Right renal cortex interstitium (tissue), 3 donors: ENCODE data around the gene ARHGAP45. TPM values are rescaled to one million over a fixed set of nuclear protein-coding genes. Genes with fewer than 3 reads are reported as not detected.
"Not testable (repeated sequence)": the region's sequence is repeated elsewhere in the genome, so short reads cannot be mapped to it uniquely, and the experiment has no call there.

Experiments used
- DNase-seq, 3 donors: peaks; one replicate each; pipeline ENCODE4 v3.0.0-alpha.2; 2013; ENCODE audit warnings: low read depth in 3 of 3, low spot score in 2 of 3
- polyA plus RNA-seq, 3 donors: library from polyadenylated mRNA; unstranded; fragments of 120-200 nt; gene quantifications; one replicate each; pipeline ENCODE4 v1.2.1, GENCODE V29; 2013; ENCODE audit not compliant: insufficient read length in 3 of 3

The ARHGAP45 gene
- polyA plus RNA-seq, 3 donors: 7.2 to 10.6 (median 9.1) TPM

DNA sequence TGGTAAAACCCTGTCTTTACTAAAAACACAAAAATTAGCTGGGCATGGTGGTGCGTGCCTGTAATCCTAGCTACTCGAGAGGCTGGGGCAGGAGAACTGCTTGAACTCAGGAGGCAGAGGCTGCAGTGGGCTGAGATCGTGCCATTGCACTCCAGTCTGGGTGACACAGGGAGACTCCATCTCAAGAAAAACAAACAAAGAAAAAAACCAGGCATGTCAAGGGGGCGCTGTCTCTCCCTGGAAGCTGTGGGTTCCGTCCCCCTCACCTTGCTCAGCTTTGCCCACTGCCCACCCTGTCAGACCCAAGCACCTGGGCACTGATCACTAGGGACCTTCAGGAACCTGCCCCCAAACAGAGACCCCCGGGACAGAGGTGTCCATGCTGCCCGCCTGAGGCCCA is 62.1 kb downstream of the ARHGAP45 start:
- DNase-seq: not testable (repeated sequence)

DNA sequence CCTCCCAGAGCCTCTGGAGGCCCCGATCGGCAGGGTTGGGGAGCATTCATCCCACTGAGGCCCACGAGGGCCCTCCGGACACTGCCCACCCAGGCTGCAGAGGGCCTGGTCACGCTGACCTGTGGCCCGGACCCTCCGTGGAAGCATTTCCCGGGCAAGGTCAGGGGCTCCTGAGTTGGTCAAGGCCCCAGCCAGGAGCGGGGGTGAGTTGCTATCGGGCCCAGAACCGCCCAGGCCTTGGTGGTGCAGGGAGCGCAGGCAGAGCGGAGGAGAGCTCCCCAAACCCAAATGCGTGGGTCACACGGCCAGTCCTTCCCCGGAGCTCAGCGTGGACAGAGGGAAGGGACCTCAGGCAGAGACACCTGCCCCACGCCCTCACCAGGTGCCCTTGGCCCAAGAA is 62.6 kb downstream of the ARHGAP45 start:
- DNase-seq: no peak

DNA sequence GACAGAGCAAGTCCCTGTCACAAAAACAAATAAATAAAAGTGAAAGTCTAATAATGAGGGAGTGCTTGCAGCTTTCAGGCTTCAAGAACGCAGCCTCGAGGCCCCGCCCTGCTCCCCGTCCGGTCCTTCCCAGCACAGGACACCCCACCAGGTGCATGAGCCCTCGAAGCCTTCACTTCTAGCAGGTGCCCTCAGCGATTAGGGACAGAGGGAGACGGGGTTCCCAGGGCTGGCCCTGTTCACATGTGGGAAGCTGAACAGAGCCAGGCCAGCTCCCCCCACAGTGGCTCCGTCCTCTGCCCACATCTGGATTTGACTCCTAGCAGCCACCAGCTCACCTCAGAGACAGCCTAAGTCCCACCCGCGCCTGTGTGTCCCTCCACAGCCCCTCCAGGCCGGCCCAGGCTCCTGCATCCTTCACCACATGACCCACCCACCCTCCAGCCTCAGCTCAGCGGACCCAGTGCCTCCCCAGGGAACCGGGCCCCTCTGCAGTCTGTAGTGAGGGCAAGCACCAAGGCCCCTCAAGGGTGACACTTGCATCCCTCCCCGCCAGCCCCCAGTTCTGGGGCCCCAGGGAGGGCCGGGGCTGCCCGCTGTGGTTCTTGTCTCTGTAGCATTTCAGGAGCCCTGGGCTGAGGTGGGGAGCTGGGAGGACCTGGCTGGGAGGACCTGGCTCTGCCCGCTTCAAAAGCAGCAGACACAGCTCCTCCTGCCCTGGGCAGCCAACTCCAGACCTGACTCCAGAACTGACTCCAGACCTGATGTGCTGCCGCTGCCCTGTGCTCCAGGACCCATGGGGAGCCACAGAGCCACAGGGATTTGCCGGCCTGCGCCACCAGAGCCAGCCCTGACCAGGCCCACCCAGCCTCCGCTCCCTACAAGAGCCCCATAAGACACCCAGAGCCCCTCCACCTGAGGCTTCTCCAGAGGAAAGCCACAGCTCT is 64.1 kb downstream of the ARHGAP45 start:
- DNase-seq: no peak

- peak in 1 of 3 donors; percentile 48 for DNase-seq
These were observed 65.0 kb downstream of the ARHGAP45 start for GRCh38 chr19:1131718-1132551.

- no peak for DNase-seq
These were observed 65.8 kb downstream of the ARHGAP45 start for GRCh38 chr19:1132552-1133383.

DNA sequence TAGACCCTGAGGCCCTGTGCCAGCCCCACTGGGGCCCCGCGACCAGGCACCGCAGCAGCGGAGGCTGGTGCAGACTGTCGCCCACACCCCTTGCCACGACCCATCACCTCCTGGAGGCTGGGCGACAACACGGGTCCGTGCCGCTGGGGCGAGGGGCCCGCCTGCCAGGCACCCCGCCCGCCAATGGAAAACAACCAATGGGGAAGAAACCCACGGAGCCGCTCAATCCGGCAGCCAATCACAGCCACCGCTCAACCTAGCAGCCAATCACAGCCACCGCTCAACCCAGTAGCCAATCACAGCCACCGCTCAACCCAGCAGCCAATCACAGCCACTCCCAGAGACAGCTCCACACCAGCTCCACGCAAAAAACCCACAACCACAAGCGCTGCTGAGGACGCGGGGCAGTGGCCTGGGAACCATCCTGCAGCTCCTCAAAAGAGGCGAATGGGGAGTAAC is 66.5 kb downstream of the ARHGAP45 start:
- no peak for DNase-seq

DNA sequence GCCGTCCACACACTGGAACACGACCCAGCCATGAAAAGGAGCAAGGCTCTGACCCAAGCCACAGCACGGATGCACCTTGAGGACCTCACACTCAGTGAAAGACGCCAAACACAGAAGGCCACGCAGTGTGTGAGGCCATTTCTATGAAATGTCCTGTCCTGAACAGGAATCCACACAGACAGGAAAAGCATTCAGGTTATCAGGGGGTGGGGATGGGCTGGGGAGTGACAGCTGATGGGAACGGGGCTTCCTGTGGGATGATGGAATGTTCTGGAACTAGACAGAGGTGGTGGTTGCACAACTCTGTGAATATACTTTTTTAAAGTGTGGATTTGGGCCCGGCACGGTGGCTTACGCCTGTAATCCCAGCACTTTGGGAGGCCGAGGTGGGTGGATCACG is 67.5 kb downstream of the ARHGAP45 start:
- DNase-seq: no peak

DNA sequence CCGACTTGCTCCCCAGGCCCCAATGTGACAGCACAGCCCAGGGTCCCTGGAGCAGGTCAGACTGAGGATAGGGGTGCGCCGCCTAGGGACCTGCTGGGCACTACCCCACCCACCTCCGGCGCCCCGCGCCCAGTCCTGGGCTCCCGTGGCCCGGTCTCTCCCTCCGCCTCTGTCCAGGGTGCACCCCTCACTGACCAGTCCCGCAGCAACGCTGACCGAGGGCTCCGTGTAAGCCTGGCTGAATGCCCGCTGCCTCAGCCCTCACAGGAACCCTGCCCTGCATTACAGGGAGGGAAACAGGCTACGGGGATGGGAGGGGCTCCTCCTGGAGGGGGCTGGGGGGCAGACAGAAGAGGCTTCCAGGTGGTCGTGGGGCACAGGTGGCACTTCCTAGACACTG is 68.5 kb downstream of the ARHGAP45 start:
- DNase-seq: no peak

GRCh38 chr19:1136201-1136600 is 69.2 kb downstream of the ARHGAP45 start:
- DNase-seq: no peak

Other genes with a start within 250 kb of the ARHGAP45 start
- 10 to 100 TPM in 2 of 3 donors, 1 to 10 TPM in 1; 9.5 to 12.3 (median 11.1) TPM for gene PLPPR3, start 245.2 kb upstream of the ARHGAP45 start, polyA plus RNA-seq
- 1 to 10 TPM in 1 of 3 donors, under 1 TPM in 2; 0.31 to 1.1 (median 0.83) TPM for gene AZU1, start 239.3 kb upstream of the ARHGAP45 start, polyA plus RNA-seq
- 1 to 10 TPM in 1 of 3 donors, under 1 TPM in 2; 0.32 to 1.6 (median 0.78) TPM for gene PRTN3, start 226.2 kb upstream of the ARHGAP45 start, polyA plus RNA-seq
- under 1 TPM in 2 of 3 donors, not detected in 1; 0.29 to 0.51 TPM for gene ELANE, start 214.9 kb upstream of the ARHGAP45 start, polyA plus RNA-seq
- gene CFD, start 207.5 kb upstream of the ARHGAP45 start, polyA plus RNA-seq: 1 to 10 TPM; 1.4 to 2.0 (median 2.0) TPM
- gene MED16, start 174.0 kb upstream of the ARHGAP45 start, polyA plus RNA-seq: 10 to 100 TPM; 41.8 to 54.4 (median 43.9) TPM
- not detected for gene RNU6-9, start 173.7 kb upstream of the ARHGAP45 start, polyA plus RNA-seq
- gene R3HDM4, start 153.9 kb upstream of the ARHGAP45 start, polyA plus RNA-seq: 10 to 100 TPM; 32.0 to 37.7 (median 34.1) TPM
- gene KISS1R, start 149.8 kb upstream of the ARHGAP45 start, polyA plus RNA-seq: under 1 TPM; 0.19 to 0.67 (median 0.43) TPM
- gene ARID3A, start 141.1 kb upstream of the ARHGAP45 start, polyA plus RNA-seq: 10 to 100 TPM; 16.2 to 18.9 (median 17.1) TPM
- gene WDR18, start 82.8 kb upstream of the ARHGAP45 start, polyA plus RNA-seq: 10 to 100 TPM; 31.1 to 34.6 (median 34.3) TPM
- gene GRIN3B, start 66.7 kb upstream of the ARHGAP45 start, polyA plus RNA-seq: under 1 TPM; 0.37 to 0.38 (median 0.37) TPM
- 100 to 1,000 TPM in 1 of 3 donors, 10 to 100 TPM in 2; 86.9 to 103 (median 93.5) TPM for gene TMEM259, start 46.0 kb upstream of the ARHGAP45 start, polyA plus RNA-seq
- not detected for gene RNU6-2, start 45.6 kb upstream of the ARHGAP45 start, polyA plus RNA-seq
- 100 to 1,000 TPM; 151 to 175 (median 158) TPM for gene CNN2, start 40.6 kb upstream of the ARHGAP45 start, polyA plus RNA-seq
- gene ABCA7, start 27.1 kb upstream of the ARHGAP45 start, polyA plus RNA-seq: 1 to 10 TPM; 6.1 to 6.6 (median 6.5) TPM
- gene POLR2E, start 28.2 kb downstream of the ARHGAP45 start, polyA plus RNA-seq: 100 to 1,000 TPM; 128 to 161 (median 143) TPM
- gene GPX4, start 36.8 kb downstream of the ARHGAP45 start, polyA plus RNA-seq: 100 to 1,000 TPM; 211 to 268 (median 248) TPM
- 10 to 100 TPM; 13.4 to 15.6 (median 14.6) TPM for gene SBNO2, start 107.1 kb downstream of the ARHGAP45 start, polyA plus RNA-seq
- 10 to 100 TPM; 55.4 to 60.2 (median 60.1) TPM for gene STK11, start 138.6 kb downstream of the ARHGAP45 start, polyA plus RNA-seq
- 1 to 10 TPM in 1 of 3 donors, under 1 TPM in 2; 0.78 to 1.8 (median 0.90) TPM for gene CBARP, start 170.8 kb downstream of the ARHGAP45 start, polyA plus RNA-seq
- gene ATP5F1D, start 174.6 kb downstream of the ARHGAP45 start, polyA plus RNA-seq: 10 to 100 TPM; 65.9 to 89.4 (median 78.9) TPM
- gene MIDN, start 181.4 kb downstream of the ARHGAP45 start, polyA plus RNA-seq: 10 to 100 TPM; 38.0 to 41.7 (median 39.3) TPM
- 100 to 1,000 TPM; 737 to 892 (median 800) TPM for gene CIRBP, start 202.2 kb downstream of the ARHGAP45 start, polyA plus RNA-seq
- 10 to 100 TPM; 12.7 to 17.3 (median 14.5) TPM for gene FAM174C, start 208.4 kb downstream of the ARHGAP45 start, polyA plus RNA-seq
- gene EFNA2, start 218.7 kb downstream of the ARHGAP45 start, polyA plus RNA-seq: 1 to 10 TPM; 1.3 to 2.1 (median 1.3) TPM